Endothelial cell of umbilical vein (primary cell): ENCODE measurements around the gene ANGPTL5. TPM values are rescaled to one million over a fixed set of nuclear protein-coding genes. Genes with fewer than 3 reads are reported as not detected.

Experiments
- BruUV-seq: library from RNA; stranded (reverse); fragments of 400-500 nt; replicated peaks from 2 replicates; lab custom pipeline; 2021; lab: Mats Ljungman, UMichigan
- CTCF ChIA-PET: fragments of 300-600, 350-600 bp; sonication (Branson Sonifier 250); formaldehyde crosslinking; loops from one replicate; lab custom pipeline; 2021; ENCODE audit warnings: antibody characterized with exemption, inconsistent platforms; lab: Charles Lee
- POLR2A ChIA-PET: fragments of 300-600, 350-600 bp; sonication (Branson Sonifier 250); formaldehyde crosslinking; loops from one replicate; lab custom pipeline; 2021; ENCODE audit warnings: antibody characterized with exemption, inconsistent platforms; lab: Charles Lee
- DNase-seq: peaks from one replicate; pipeline ENCODE4 v3.0.0-alpha.2; 2011; ENCODE audit warnings: low read depth, low spot score
- FAIRE-seq: peaks from 2 replicates; lab custom pipeline; 2011; peaks lifted over from hg19 to GRCh38; lab: Jason Lieb, UNC
- H2AFZ ChIP-seq: 2 replicates; pipeline ENCODE4 v1.6.0; 2012; ENCODE audit warnings: low read depth, low read length, control low read depth, inconsistent platforms
- H3K27ac ChIP-seq: 2 replicates; pipeline ENCODE4 v1.5.1; 2011; ENCODE audit warnings: low read depth, mild to moderate bottlenecking, control low read depth, low read length, moderate library complexity; ENCODE audit not compliant: insufficient read depth
- H3K27me3 ChIP-seq, 2 experiments: 2 replicates each; pipeline versions ENCODE4 v1.6.0 to v1.6.1; 2011; ENCODE audit warnings: low read length in 2 of 2, mixed read lengths in 1 of 2; ENCODE audit not compliant: control insufficient read depth in 2 of 2, insufficient read depth in 2 of 2
- H3K36me3 ChIP-seq, 2 experiments: 2 replicates in 1 of 2; 3 replicates in 1 of 2; pipeline ENCODE4 v1.5.1; 2011; ENCODE audit warnings: low read length in 2 of 2, mild to moderate bottlenecking in 1 of 2, moderate library complexity in 1 of 2; ENCODE audit not compliant: control insufficient read depth in 2 of 2, insufficient read depth in 2 of 2; ENCODE audit errors: extremely low read depth in 1 of 2
- H3K4me1 ChIP-seq: 3 replicates; pipeline ENCODE4 v1.5.1; 2011; ENCODE audit warnings: mild to moderate bottlenecking, low read length; ENCODE audit not compliant: control insufficient read depth, insufficient read depth; ENCODE audit errors: extremely low read depth
- H3K4me2 ChIP-seq: 2 replicates; pipeline ENCODE4 v1.6.1; 2011; ENCODE audit warnings: low read length, control low read depth, mixed read lengths; ENCODE audit not compliant: insufficient read depth
- H3K4me3 ChIP-seq, 3 experiments: fragments of 200-600 bp in 1 of 3; sonication (generic), shearing (Covaris generic) in 1 of 3; replicated peaks in 1 of 3; 2 replicates each; pipeline ENCODE4 v1.5.1; 2011 to 2016; ENCODE audit warnings: control low read depth in 3 of 3, low read length in 3 of 3, mild to moderate bottlenecking in 2 of 3, inconsistent platforms in 1 of 3, low read depth in 1 of 3, moderate library complexity in 1 of 3; ENCODE audit not compliant: insufficient read depth in 1 of 3
- H3K79me2 ChIP-seq: 2 replicates; pipeline ENCODE4 v1.6.0; 2012; ENCODE audit warnings: low read length, inconsistent platforms; ENCODE audit not compliant: control insufficient read depth, insufficient read depth
- H3K9ac ChIP-seq: replicated peaks from 2 replicates; pipeline ENCODE3; 2011; ENCODE audit warnings: low read length, control low read depth; ENCODE audit not compliant: insufficient read depth; ENCODE audit errors: extremely low read depth
- H3K9me1 ChIP-seq: replicated peaks from 3 replicates; pipeline ENCODE4 v1.6.0; 2011; ENCODE audit warnings: mild to moderate bottlenecking, low read length; ENCODE audit not compliant: control insufficient read depth, insufficient read depth; ENCODE audit errors: extremely low read depth
- H3K9me3 ChIP-seq: replicated peaks from 2 replicates; pipeline ENCODE4 v1.5.1; 2012; ENCODE audit warnings: low read length, inconsistent platforms; ENCODE audit not compliant: control insufficient read depth, insufficient read depth
- H4K20me1 ChIP-seq: replicated peaks from 2 replicates; pipeline ENCODE3; 2011; ENCODE audit warnings: mild to moderate bottlenecking, low read length; ENCODE audit not compliant: control insufficient read depth, insufficient read depth; ENCODE audit errors: extremely low read depth
- CTCF ChIP-seq, 2 donors: IDR thresholded peaks; 1 replicate in 1 of 2; 2 replicates in 1 of 2; pipeline ENCODE4 v1.5.1; 2011; ENCODE audit warnings: low read length in 2 of 2, mild to moderate bottlenecking in 2 of 2, moderate library complexity in 2 of 2, control low read depth in 1 of 2, inconsistent platforms in 1 of 2, low read depth in 1 of 2; ENCODE audit not compliant: insufficient read depth in 1 of 2; ENCODE audit errors: extremely low read depth in 1 of 2
- EZH2 ChIP-seq: IDR thresholded peaks from 2 replicates; pipeline ENCODE4 v1.6.1; 2012; ENCODE audit warnings: borderline replicate concordance, low read depth, mild to moderate bottlenecking, moderate library complexity, low read length, inconsistent platforms; ENCODE audit not compliant: severe bottlenecking
- FOS ChIP-seq: IDR thresholded peaks from 2 replicates; pipeline ENCODE4 v1.6.1; 2011; ENCODE audit warnings: mild to moderate bottlenecking, low read length, moderate library complexity, borderline replicate concordance; ENCODE audit not compliant: insufficient read depth
- GATA2 ChIP-seq: IDR thresholded peaks from 2 replicates; pipeline ENCODE4 v1.7.0; 2011; ENCODE audit warnings: low read depth, mild to moderate bottlenecking, moderate library complexity, mixed read lengths, low read length; ENCODE audit not compliant: insufficient read length, insufficient read depth
- JUN ChIP-seq: IDR thresholded peaks from 2 replicates; pipeline ENCODE4 v1.6.1; 2011; ENCODE audit warnings: borderline replicate concordance, low read depth; ENCODE audit not compliant: insufficient read length, insufficient read depth
- MAX ChIP-seq: IDR thresholded peaks from 2 replicates; pipeline ENCODE4 v1.6.1; 2011; ENCODE audit not compliant: insufficient read depth, insufficient read length
- MYC ChIP-seq: IDR thresholded peaks from one replicate; pipeline ENCODE4 v1.6.1; 2011; ENCODE audit warnings: mild to moderate bottlenecking, low read depth, low read length
- POLR2A ChIP-seq: IDR thresholded peaks from 2 replicates; pipeline ENCODE4 v1.6.1; 2012; ENCODE audit warnings: low read depth, mild to moderate bottlenecking, control low read depth, low read length
- POLR2AphosphoS5 ChIP-seq: IDR thresholded peaks from 2 replicates; pipeline ENCODE4 v1.6.1; 2012; ENCODE audit warnings: low read depth, mild to moderate bottlenecking, control low read depth, low read length, moderate library complexity; ENCODE audit not compliant: insufficient read depth
- dilution Hi-C: fragments of 300-500 bp; cut with MboI; formaldehyde crosslinking; loops from one replicate; pipeline ENCODE4 v1.15.0; 2019; ENCODE audit warnings: low sequenced_read_pairs; ENCODE audit not compliant: extremely low pct_ligation_motif_present
- intact Hi-C: fragments of 100-400 bp; cut with micrococcal nuclease; formaldehyde crosslinking; loops from one replicate; pipeline ENCODE4 v1.10.0; 2022
- polyA plus RNA-seq, 4 experiments: library from polyadenylated mRNA; depleted of rRNA in 3 of 4; stranded (reverse) in 3 of 4; unstranded in 1 of 4; fragments of >200 nt; gene quantifications; 2 replicates each; pipeline versions ENCODE4 v1.2.1 to v1.2.3, GENCODE V29; 2011 to 2012; ENCODE audit warnings: missing spikeins in 1 of 4
- total RNA-seq: library from RNA; stranded (reverse); gene quantifications from 2 replicates; pipeline ENCODE4 v1.2.3, GENCODE V29; 2021

Gene ANGPTL5
- total and polyA plus RNA-seq, 2 donors (not counting 3 experiments of a cell fraction or from before 2014, with no cell fraction given): 0.12 TPM; not detected in 1

GRCh38 chr11:101945448-101945847 is 29.1 kb upstream of the ANGPTL5 start:
- DNase-seq (no peak), FAIRE-seq (no peak)
- Histone ChIP-seq H3K9me3 (no peaks in the 10 kb centered on the region), H3K27ac (no peak overlapping the region), H3K9ac (no peak overlapping the region), H4K20me1 (no peaks in the 10 kb centered on the region), H3K4me3 (no peak overlapping the region), H3K79me2 (no peaks in the 10 kb centered on the region), H3K4me1 (no peaks in the 10 kb centered on the region), H3K4me2 (no peak overlapping the region), H3K27me3 (no peaks in the 10 kb centered on the region), H2AFZ (no peak overlapping the region), H3K36me3 (no peaks in the 10 kb centered on the region), H3K9me1 (no peaks in the 10 kb centered on the region)
- POLR2A ChIA-PET: no interaction called here
- TF ChIP-seq CTCF (IDR thresholded peaks at IDR 0.05; ENCODE audit: extremely low read depth in 1 of 2, insufficient read depth in 1 of 2, low read depth in 1 of 2, low read length in 2 of 2) (no peak), GATA2 (no peak), JUN (no peak), EZH2 (no peak), FOS (no peak), POLR2AphosphoS5 (no peak), MYC (no peak), POLR2A (no peak), MAX (no peak)
- intact Hi-C loops (no loop called here), dilution Hi-C loops (no loop called here)
- CTCF ChIA-PET: interaction anchor here (0.9 to 2.2 kb wide), 5 partner anchors 8 to 84 kb away, joined by 3 to 7 read pairs (median 5); partner anchors contain the start of gene CEP126
- BruUV-seq: no TSS peak
